Aorta (tissue), 5 donors: ENCODE measurements around the gene RRP15. TPM values are rescaled to one million over a fixed set of nuclear protein-coding genes. Genes with fewer than 3 reads are reported as not detected.
"Not testable (repeated sequence)": the region's sequence is repeated elsewhere in the genome, so short reads cannot be mapped to it uniquely, and the experiment has no call there.

ENCODE experiments used
- ATAC-seq: fragments of 200-7000 bp; cut with Tn5 transposase; one replicate; pipeline ENCODE4 v1.9.1; 2022; ENCODE audit warnings: moderate library complexity; ENCODE audit not compliant: low FRiP score
- DNase-seq, 2 donors: peaks; one replicate each; pipeline ENCODE4 v3.0.0-alpha.2; 2020
- H3K27ac ChIP-seq, 2 donors: one replicate each; pipeline ENCODE4 v1.5.1; 2013; ENCODE audit warnings: low read length in 2 of 2, mild to moderate bottlenecking in 2 of 2, moderate library complexity in 2 of 2, control low read depth in 1 of 2, inconsistent platforms in 1 of 2, low read depth in 1 of 2
- H3K27me3 ChIP-seq, 2 donors: one replicate each; pipeline ENCODE4 v1.6.1; 2013; ENCODE audit warnings: control low read depth in 1 of 2, low read length in 1 of 2, mild to moderate bottlenecking in 1 of 2, moderate library complexity in 1 of 2; ENCODE audit not compliant: insufficient read depth in 2 of 2, control insufficient read depth in 1 of 2
- H3K36me3 ChIP-seq, 2 donors: one replicate each; pipeline ENCODE4 v1.6.1; 2013; ENCODE audit warnings: control low read depth in 1 of 2, low read length in 1 of 2, mild to moderate bottlenecking in 1 of 2; ENCODE audit not compliant: insufficient read depth in 2 of 2, control insufficient read depth in 1 of 2
- H3K4me1 ChIP-seq, 2 donors: one replicate each; pipeline ENCODE4 v1.6.1; 2013; ENCODE audit warnings: low read length in 2 of 2, control low read depth in 1 of 2, mild to moderate bottlenecking in 1 of 2, moderate library complexity in 1 of 2; ENCODE audit not compliant: insufficient read depth in 2 of 2, control insufficient read depth in 1 of 2
- H3K4me3 ChIP-seq, 2 donors: one replicate each; pipeline ENCODE4 v1.5.1; 2013; ENCODE audit warnings: low read length in 2 of 2, control low read depth in 1 of 2, mild to moderate bottlenecking in 1 of 2
- H3K9me3 ChIP-seq: one replicate; pipeline ENCODE4 v1.6.1; 2013; ENCODE audit warnings: mild to moderate bottlenecking, low read length; ENCODE audit not compliant: control insufficient read depth
- WGBS, 2 donors: extraction: QIAGEN DNeasy Blood & Tissue Kit; methylation state at CpG; one replicate each; pipeline ENCODE4 v1.1.7; 2013; 5-methylcytosine and 5-hydroxymethylcytosine counted together
- intact Hi-C, 2 donors: fragments of 100-400 bp; cut with DNase I; formaldehyde crosslinking; loops; one replicate each; pipeline versions ENCODE4 v1.14.2 to v1.15.0; 2022
- polyA plus RNA-seq, 2 donors: library from polyadenylated mRNA; stranded (reverse); fragments of 200-250 nt; gene quantifications; one replicate each; pipeline ENCODE4 v1.2.3, GENCODE V29; 2013
- total RNA-seq, 2 donors: library from RNA; stranded (reverse); fragmentation: NEBNext Ultra II Directional; extraction: Animal tissue kit (Norgen Biotek cat#: 25700); gene quantifications; one replicate each; pipeline ENCODE4 v1.2.1, GENCODE V29; 2021
- donor health status: healthy with polysubstance abuse.
- donor health status: Bipolar disorder and iron deficiency.
- donor health status: DM: no; HTN: no; CAD: no.
- donor health status: DM: no; HTN: no; CAD: no.
- donor health status: DM: yes; HTN: yes; CAD: no.

Gene RRP15
- total and polyA plus RNA-seq, 4 donors = 2.0 to 19.9 (median 9.9) TPM

- ATAC-seq, H3K36me3 ChIP-seq, H3K9me3 ChIP-seq, H3K27ac ChIP-seq, DNase-seq, H3K4me1 ChIP-seq, H3K27me3 ChIP-seq, H3K4me3 ChIP-seq: not testable (repeated sequence)
- WGBS, 2 donors = 96 to 100% methylated on average over 1 to 3 of the region's 3 CpGs
- intact Hi-C loops = loop anchor here (10.0 kb wide), 3 partner anchors 1095 to 1345 kb away; no protein-coding TSS in a partner anchor
Measured at GRCh38 chr1:218320182-218320581, 35.1 kb downstream of the RRP15 start.

GRCh38 chr1:218322762-218323161 lies 37.7 kb downstream of the RRP15 start:
- Histone ChIP-seq H3K9me3 (no peaks in the 10 kb centered on the region), H3K36me3 (peaks cover 0 to 3% of the 10 kb centered on the region in 2 donors), H3K4me1 (no peaks in the 10 kb centered on the region), H3K4me3 (no peak overlapping the region), H3K27me3 (no peaks in the 10 kb centered on the region), H3K27ac (no peak overlapping the region)
- peak; percentile 41 for ATAC-seq
- no peak for DNase-seq
- 95 to 96% methylated on average over 17 of the region's 17 CpGs for WGBS, 2 donors
- intact Hi-C loops = loop anchor here (10.0 kb wide), 3 partner anchors 1092 to 1342 kb away; no protein-coding TSS in a partner anchor

GRCh38 chr1:218323568-218324225 lies 38.6 kb downstream of the RRP15 start:
- peak; percentile 21 for ATAC-seq
- Histone ChIP-seq H3K4me3 (no peak overlapping the region), H3K27ac (no peak overlapping the region), H3K9me3 (no peaks in the 10 kb centered on the region), H3K36me3 (peaks cover 0 to 3% of the 10 kb centered on the region in 2 donors), H3K27me3 (no peaks in the 10 kb centered on the region), H3K4me1 (no peaks in the 10 kb centered on the region)
- intact Hi-C loops = loop anchor here (10.0 kb wide), 3 partner anchors 1091 to 1341 kb away; no protein-coding TSS in a partner anchor
- DNase-seq = peak in 1 of 2 donors; percentile 46
- WGBS, 2 donors = 94 to 97% methylated on average over 18 to 21 of the region's 21 CpGs

GRCh38 chr1:218324226-218324580 lies 39.1 kb downstream of the RRP15 start:
- Histone ChIP-seq H3K9me3 (no peaks in the 10 kb centered on the region), H3K36me3 (peaks cover 0 to 3% of the 10 kb centered on the region in 2 donors), H3K4me1 (no peaks in the 10 kb centered on the region), H3K27me3 (no peaks in the 10 kb centered on the region), H3K4me3 (no peak overlapping the region), H3K27ac (no peak overlapping the region)
- DNase-seq = no peak
- ATAC-seq = peak; percentile 33
- 97 to 98% methylated on average over 20 of the region's 20 CpGs for WGBS, 2 donors
- intact Hi-C loops = loop anchor here (10.0 kb wide), 3 partner anchors 1091 to 1341 kb away; no protein-coding TSS in a partner anchor

DNA sequence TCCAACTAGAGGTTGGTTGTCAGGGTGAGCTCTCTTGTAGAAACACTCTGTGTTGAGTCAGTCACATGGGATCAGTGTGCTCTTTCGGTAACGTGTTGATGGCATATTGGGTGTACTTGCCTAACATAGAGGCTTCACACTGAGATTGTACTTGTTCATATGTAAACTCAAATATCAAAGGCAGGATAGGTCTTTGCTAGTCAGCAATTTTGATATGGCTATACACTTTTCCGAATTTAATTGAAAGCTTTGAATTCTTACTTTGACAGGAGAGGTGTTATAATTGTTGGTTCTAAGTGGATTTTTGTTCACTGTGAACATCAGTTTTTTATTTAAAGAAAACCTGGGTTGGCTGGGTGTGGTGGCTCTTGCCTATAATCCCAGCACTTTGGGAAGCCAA lies 43.7 kb downstream of the RRP15 start:
- no peaks in the 10 kb centered on the region for H3K4me1 ChIP-seq
- no peak overlapping the region for H3K4me3 ChIP-seq
- H3K36me3 ChIP-seq = no peaks in the 10 kb centered on the region
- 80 to 86% methylated on average over 3 of the region's 3 CpGs for WGBS, 2 donors
- H3K9me3 ChIP-seq = no peaks in the 10 kb centered on the region
- H3K27ac ChIP-seq = no peak overlapping the region
- intact Hi-C loops = loop anchor here (5.0 to 10.0 kb wide), 4 partner anchors 1086 to 1336 kb away; no protein-coding TSS in a partner anchor
- DNase-seq = no peak
- no peaks in the 10 kb centered on the region for H3K27me3 ChIP-seq
- ATAC-seq = no peak

DNA sequence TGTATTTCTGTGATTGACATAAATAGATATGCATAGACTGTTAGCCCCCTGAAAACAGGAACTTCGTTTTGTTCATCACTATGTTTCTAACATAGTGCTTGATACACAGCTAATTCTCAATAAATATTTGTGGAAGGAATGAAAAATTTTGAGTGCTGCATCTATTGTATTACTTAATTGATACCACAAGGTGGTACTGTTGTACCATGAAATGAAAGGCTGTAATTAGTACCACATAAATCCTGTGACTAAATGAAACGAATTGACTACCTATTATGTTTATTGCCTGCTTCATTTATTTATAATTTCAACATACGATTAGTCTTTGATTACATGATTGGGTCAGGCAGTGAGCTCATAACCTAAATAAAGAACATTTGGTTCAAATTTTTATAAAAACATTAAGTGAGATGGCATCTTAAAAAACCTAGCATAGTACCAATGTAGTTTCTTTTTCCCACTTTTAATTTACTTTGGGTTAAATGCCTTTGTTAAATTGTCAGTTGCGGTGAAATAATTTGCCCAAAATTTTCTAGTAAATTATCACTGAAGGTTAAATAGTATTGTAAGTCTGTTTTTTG lies 45.0 kb downstream of the RRP15 start:
- Histone ChIP-seq H3K4me3 (no peak overlapping the region), H3K9me3 (no peaks in the 10 kb centered on the region), H3K27ac (no peak overlapping the region), H3K4me1 (no peaks in the 10 kb centered on the region), H3K36me3 (no peaks in the 10 kb centered on the region), H3K27me3 (no peaks in the 10 kb centered on the region)
- DNase-seq (no peak), ATAC-seq (peak; percentile 76)
- intact Hi-C loops = no loop called here
- 14 to 16% methylated on average over 4 of the region's 4 CpGs for WGBS, 2 donors

DNA sequence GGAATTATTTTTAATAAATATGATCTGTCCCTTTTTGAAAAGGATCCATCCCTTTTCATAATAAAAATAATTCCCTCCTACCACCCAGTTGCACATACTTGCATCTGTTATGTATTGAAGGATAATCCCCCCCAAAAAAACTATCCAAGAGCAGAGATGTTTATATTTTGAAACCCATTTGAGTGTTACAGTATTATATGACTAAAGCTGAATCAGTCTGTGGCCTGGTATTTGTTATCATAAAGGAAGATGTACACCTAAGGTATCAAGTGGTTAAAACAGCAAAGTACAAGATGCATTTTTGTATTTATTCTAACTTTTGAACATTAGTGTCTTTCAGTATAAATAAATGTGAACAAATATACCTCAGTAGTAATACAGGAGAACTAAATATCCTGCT lies 47.3 kb downstream of the RRP15 start:
- no peaks in the 10 kb centered on the region for H3K4me1 ChIP-seq
- DNase-seq (no peak), ATAC-seq (no peak)
- intact Hi-C loops = no loop called here
- no peak overlapping the region for H3K27ac ChIP-seq
- no peaks in the 10 kb centered on the region for H3K36me3 ChIP-seq
- H3K4me3 ChIP-seq = no peak overlapping the region
- H3K27me3 ChIP-seq = no peaks in the 10 kb centered on the region
- H3K9me3 ChIP-seq = no peaks in the 10 kb centered on the region

GRCh38 chr1:218336328-218336727 lies 51.2 kb downstream of the RRP15 start:
- Histone ChIP-seq H3K27me3 (no peaks in the 10 kb centered on the region), H3K4me3 (no peak overlapping the region), H3K27ac (no peak overlapping the region), H3K36me3 (no peaks in the 10 kb centered on the region), H3K9me3 (no peaks in the 10 kb centered on the region), H3K4me1 (no peaks in the 10 kb centered on the region)
- DNase-seq = no peak
- no peak for ATAC-seq
- WGBS, 2 donors = 62% methylated on average over 2 of the region's 2 CpGs
- intact Hi-C loops = loop anchor here (5.0 kb wide), 3 partner anchors 401 to 1326 kb away; no protein-coding TSS in a partner anchor
